ENCODE measurements around the gene UGT1A7.
"Not testable (repeated sequence)": the region's sequence is repeated elsewhere in the genome, so short reads cannot be mapped to it uniquely, and the experiment has no call there.

The UGT1A7 gene

GRCh38 chr2:233684640-233685039 lies 2.9 kb downstream of the UGT1A7 start:
- no peak for DNase-seq

GRCh38 chr2:233686928-233687327 lies 5.2 kb downstream of the UGT1A7 start:
- no peak for DNase-seq

GRCh38 chr2:233688341-233688740 lies 6.6 kb downstream of the UGT1A7 start:
- DNase-seq, result no peak

GRCh38 chr2:233689031-233689430 lies 7.3 kb downstream of the UGT1A7 start:
- no peak for DNase-seq

- DNase-seq, result no peak
Measured at GRCh38 chr2:233689501-233689900, 7.8 kb downstream of the UGT1A7 start.

- DNase-seq, result no peak
Measured at GRCh38 chr2:233690444-233690843, 8.7 kb downstream of the UGT1A7 start.

- no peak for DNase-seq
Measured at GRCh38 chr2:233691443-233692433, 10.0 kb downstream of the UGT1A7 start.

GRCh38 chr2:233692648-233693047 lies 10.9 kb downstream of the UGT1A7 start, which contains the start of gene UGT1A6:
Gene UGT1A6 (plus strand): TSS chr2:233692890. CDS start chr2:233693005, 115 bp downstream.
- DNase-seq, result no peak

- no peak for DNase-seq
Measured at GRCh38 chr2:233693963-233694362, 12.3 kb downstream of the UGT1A7 start.

- DNase-seq, result no peak
Measured at GRCh38 chr2:233698740-233699139, 17.0 kb downstream of the UGT1A7 start.

- no peak for DNase-seq
Measured at GRCh38 chr2:233699424-233700027, 17.8 kb downstream of the UGT1A7 start.

GRCh38 chr2:233700028-233700635 lies 18.4 kb downstream of the UGT1A7 start:
- DNase-seq, result no peak

GRCh38 chr2:233700842-233701241 lies 19.1 kb downstream of the UGT1A7 start:
- DNase-seq, result not testable (repeated sequence)

- no peak for DNase-seq
Measured at GRCh38 chr2:233702238-233702637, 20.5 kb downstream of the UGT1A7 start.

- no peak for DNase-seq
Measured at GRCh38 chr2:233705911-233706506, 24.3 kb downstream of the UGT1A7 start.

GRCh38 chr2:233706720-233707119 lies 25.0 kb downstream of the UGT1A7 start:
- DNase-seq, result no peak

- DNase-seq, result no peak
Measured at GRCh38 chr2:233707940-233708644, 26.4 kb downstream of the UGT1A7 start.

GRCh38 chr2:233708942-233709341 lies 27.2 kb downstream of the UGT1A7 start:
- no peak for DNase-seq

- peak; percentile 13 to 47 for DNase-seq
Measured at GRCh38 chr2:233711312-233712008, 29.8 kb downstream of the UGT1A7 start.

GRCh38 chr2:233712611-233713261 lies 31.0 kb downstream of the UGT1A7 start, which contains the start of gene UGT1A5:
Gene UGT1A5 (plus strand): TSS chr2:233712907. CDS start chr2:233712992, 85 bp downstream.
- no peak for DNase-seq

- no peak for DNase-seq
Measured at GRCh38 chr2:233713262-233713615, 31.5 kb downstream of the UGT1A7 start.
